Brain microvascular endothelial cell (primary cell): ENCODE measurements around the gene AIRE.

Experiments
- DNase-seq: peaks from one replicate; pipeline ENCODE4 v3.0.0-alpha.2; 2020
- H3K27ac ChIP-seq: fragments of 250-450 bp; sonication (Bioruptor Pico); 2 replicates; pipeline ENCODE4 v1.5.1; 2020; ENCODE audit warnings: mild to moderate bottlenecking, moderate library complexity
- H3K27me3 ChIP-seq: fragments of 250-450 bp; sonication (Bioruptor Pico); replicated peaks from 2 replicates; pipeline ENCODE4 v1.5.1; 2020; ENCODE audit warnings: mild to moderate bottlenecking
- H3K36me3 ChIP-seq: fragments of 250-450 bp; sonication (Bioruptor Pico); replicated peaks from 2 replicates; pipeline ENCODE4 v1.5.1; 2020; ENCODE audit warnings: mild to moderate bottlenecking
- H3K4me3 ChIP-seq: 2 replicates; pipeline ENCODE4 v1.5.1; 2011; ENCODE audit warnings: low read depth, mild to moderate bottlenecking, control low read depth, low read length, moderate library complexity
- in situ Hi-C: cut with HindIII; loops from 2 replicates; pipeline ENCODE4 v1.10.0; 2017; ENCODE audit warnings: low sequenced_read_pairs, low pct_ligation_motif_present
- TF ChIP-seq, protein P1 (sequence below): IDR thresholded peaks from 2 replicates; pipeline ENCODE4 v1.5.1; 2011; ENCODE audit warnings: low read depth, mild to moderate bottlenecking, moderate library complexity, low read length, control low read depth, inconsistent platforms; ENCODE audit errors: missing control alignments

Gene AIRE

DNA sequence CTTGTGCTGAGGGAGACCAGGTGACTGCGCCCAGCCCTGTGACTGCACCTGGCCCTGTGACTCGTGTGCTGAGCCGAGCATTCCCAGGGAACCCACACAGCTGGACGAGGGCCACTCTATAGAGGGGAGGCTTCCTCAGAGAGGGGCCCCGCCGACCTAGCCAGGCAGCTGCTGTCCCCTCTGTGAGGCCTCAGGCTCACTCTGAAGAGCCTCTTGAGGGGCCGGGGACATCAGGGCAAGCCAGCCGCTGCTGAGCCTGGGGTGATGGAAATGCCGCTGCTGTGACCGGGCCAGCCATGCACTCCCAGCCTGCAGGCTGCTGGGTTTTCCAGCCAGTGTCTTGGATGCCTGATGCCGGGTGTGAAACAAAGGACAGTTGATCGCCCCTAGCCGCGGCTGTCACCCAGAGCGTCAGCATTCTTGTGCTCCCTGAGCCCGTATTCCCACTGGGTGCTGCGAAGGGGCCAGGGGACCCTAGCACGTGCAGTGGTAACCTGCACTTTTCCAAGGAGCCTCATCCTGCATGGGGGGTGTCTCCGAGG, 31.6 kb downstream of the AIRE start:
- Histone ChIP-seq H3K36me3 (peaks cover 33% of the 10 kb centered on the region), H3K27ac (no peak overlapping the region), H3K4me3 (no peak overlapping the region), H3K27me3 (no peaks in the 10 kb centered on the region)
- TF ChIP-seq, protein P1, sequence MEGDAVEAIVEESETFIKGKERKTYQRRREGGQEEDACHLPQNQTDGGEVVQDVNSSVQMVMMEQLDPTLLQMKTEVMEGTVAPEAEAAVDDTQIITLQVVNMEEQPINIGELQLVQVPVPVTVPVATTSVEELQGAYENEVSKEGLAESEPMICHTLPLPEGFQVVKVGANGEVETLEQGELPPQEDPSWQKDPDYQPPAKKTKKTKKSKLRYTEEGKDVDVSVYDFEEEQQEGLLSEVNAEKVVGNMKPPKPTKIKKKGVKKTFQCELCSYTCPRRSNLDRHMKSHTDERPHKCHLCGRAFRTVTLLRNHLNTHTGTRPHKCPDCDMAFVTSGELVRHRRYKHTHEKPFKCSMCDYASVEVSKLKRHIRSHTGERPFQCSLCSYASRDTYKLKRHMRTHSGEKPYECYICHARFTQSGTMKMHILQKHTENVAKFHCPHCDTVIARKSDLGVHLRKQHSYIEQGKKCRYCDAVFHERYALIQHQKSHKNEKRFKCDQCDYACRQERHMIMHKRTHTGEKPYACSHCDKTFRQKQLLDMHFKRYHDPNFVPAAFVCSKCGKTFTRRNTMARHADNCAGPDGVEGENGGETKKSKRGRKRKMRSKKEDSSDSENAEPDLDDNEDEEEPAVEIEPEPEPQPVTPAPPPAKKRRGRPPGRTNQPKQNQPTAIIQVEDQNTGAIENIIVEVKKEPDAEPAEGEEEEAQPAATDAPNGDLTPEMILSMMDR: no peak
- in situ Hi-C loops: no loop called here
- DNase-seq: no peak

DNA sequence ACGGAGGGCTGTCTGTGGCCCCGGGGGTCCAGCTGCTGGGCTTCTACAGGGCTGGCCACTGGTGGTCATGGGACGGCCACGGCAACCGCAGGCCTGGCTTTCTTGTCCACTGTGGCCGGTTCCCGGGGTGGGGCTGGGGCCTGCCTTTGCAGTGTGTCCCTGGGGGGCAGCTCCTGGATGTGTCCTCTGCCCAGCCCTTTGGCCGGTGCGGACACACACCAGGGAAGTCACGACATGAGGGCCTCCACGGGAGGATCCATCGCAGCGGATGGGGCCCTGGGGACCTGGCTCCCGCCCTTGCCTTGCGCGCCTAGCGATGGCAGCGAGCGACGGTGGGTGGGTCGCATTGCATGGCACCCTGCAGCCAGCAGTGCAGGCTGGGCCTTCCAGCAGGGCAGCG, 32.2 kb downstream of the AIRE start:
- H3K27me3 ChIP-seq: no peaks in the 10 kb centered on the region
- no peak overlapping the region for H3K4me3 ChIP-seq
- peaks cover 34% of the 10 kb centered on the region for H3K36me3 ChIP-seq
- DNase-seq: no peak
- TF ChIP-seq, protein P1: no peak
- in situ Hi-C loops: no loop called here
- H3K27ac ChIP-seq: no peak overlapping the region

DNA sequence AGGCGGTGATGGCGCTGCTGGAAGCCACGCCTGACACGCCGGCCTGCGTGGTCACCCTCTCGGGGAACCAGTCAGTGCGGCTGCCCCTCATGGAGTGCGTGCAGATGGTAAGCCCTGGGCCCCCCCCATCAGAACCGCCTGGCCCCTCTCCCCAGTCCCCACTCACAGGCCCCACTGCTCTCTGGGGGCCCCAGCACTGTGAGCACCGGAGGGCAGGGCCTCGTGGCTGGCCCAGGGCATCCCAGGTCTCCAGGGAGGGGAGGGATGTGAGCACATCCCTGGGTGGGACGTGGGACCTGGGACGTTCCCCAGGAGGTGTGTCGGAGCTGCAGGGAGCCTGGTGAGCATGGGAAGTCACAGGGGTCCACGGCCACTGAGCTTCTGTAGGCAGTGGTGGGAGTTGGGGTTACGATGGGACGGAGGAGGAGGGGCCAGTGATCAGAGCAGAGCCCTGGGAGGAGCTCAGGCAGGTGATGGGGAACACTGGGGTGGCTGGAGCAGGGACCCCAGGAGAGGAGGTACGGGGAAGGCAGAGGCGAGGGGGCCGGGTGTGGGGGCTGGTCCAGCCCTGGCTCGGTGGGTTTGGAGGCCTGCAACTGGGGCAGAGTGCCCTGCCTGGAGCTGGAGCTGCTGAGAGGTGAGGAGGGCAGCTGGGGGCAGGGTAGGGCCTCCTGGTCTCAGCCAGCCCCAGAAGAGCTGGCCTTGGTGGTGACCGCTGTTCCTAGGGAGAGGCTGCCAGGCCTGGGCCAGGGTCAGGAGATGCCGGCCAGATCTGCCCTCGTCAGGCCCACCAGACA, 33.0 kb downstream of the AIRE start:
- DNase-seq: no peak
- H3K4me3 ChIP-seq: no peak overlapping the region
- H3K36me3 ChIP-seq: peaks cover 27% of the 10 kb centered on the region
- TF ChIP-seq, protein P1: no peak
- in situ Hi-C loops: no loop called here
- no peak overlapping the region for H3K27ac ChIP-seq
- no peaks in the 10 kb centered on the region for H3K27me3 ChIP-seq

DNA sequence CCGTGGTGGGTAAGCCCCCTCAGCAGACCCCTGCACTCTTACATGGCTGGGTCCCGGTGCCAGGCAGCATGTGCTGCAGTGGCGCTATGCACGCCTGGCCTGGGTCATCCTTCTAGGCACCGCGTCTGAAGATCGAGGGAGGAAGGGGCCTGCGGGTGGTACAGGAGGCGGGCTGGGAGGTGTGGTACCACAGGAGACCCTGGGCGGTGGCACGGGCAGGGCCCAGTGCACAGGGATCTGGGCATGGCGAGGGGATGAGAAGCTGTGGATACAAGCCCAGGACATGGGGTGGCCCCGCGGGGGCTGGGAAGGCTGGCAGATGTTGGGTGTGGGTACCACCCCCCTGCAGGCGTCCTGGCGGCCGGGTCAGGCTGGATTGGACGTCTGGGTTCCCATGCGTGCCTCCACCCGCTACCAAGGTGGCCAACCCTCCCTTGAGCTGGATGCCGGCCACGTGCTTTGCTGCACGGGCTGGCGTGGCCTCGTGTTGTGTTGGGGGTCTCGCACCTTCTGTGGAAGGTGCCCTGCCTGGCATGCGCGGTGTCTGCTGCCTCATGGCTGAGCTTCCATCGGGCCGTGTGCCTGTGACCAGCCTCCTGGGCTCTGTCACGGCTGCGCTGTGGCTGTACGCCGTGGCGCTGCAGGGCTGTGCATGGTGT, 33.9 kb downstream of the AIRE start:
- no peak for DNase-seq
- H3K27me3 ChIP-seq: no peaks in the 10 kb centered on the region
- H3K36me3 ChIP-seq: peaks cover 34% of the 10 kb centered on the region
- no peak overlapping the region for H3K27ac ChIP-seq
- no peak overlapping the region for H3K4me3 ChIP-seq
- TF ChIP-seq, protein P1: no peak
- in situ Hi-C loops: no loop called here

DNA sequence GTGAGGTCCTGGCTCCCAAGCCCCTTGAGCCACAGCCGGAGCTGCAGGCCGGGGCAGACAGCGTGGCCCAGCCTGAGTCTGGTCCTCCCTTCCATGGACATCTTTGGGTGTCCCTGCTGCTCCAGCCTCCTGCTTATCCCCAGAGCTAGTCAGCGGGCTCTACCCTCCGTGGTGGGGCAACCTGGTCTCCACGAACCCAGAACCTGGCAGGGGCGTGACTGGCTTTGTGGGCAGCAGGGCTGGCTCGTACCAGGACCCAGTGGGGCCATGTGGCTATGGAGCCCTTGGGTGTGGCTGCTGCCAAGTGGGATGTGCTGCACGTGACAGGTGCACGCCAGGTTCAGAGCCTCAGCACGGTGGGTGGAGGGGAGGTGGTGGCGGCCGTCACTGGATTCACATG, 35.2 kb downstream of the AIRE start:
- peaks cover 44% of the 10 kb centered on the region for H3K36me3 ChIP-seq
- no peak overlapping the region for H3K4me3 ChIP-seq
- in situ Hi-C loops: no loop called here
- no peak for DNase-seq
- no peaks in the 10 kb centered on the region for H3K27me3 ChIP-seq
- TF ChIP-seq, protein P1: no peak
- no peak overlapping the region for H3K27ac ChIP-seq
